ENCODE measurements around the gene EMC10.

Gene EMC10

GRCh38 chr19:50476224-50476906, at the start of gene EMC10, which contains the start of gene GARIN5A:
Gene EMC10, plus strand, starts transcription at chr19:50476507. Its CDS starts 38 bp downstream, at chr19:50476545.
Gene GARIN5A, minus strand, starts transcription at chr19:50476848. Its CDS starts 460 bp downstream, at chr19:50476388.
- no peak for TF ChIP-seq CTCF (IDR thresholded peaks at IDR 0.05; ENCODE audit: insufficient read depth, low read depth, low read length, missing control alignments)
- DNase-seq (ENCODE audit: low read depth), result peak; percentile 96
- peak within 1 kb of the TSS; percentile 80 for H3K4me3 ChIP-seq (ENCODE audit: low read length)

- peak overlapping the region; percentile 42 for H3K4me3 ChIP-seq (ENCODE audit: low read length)
- DNase-seq (ENCODE audit: low read depth), result no peak
- no peak for TF ChIP-seq CTCF (IDR thresholded peaks at IDR 0.05; ENCODE audit: insufficient read depth, low read depth, low read length, missing control alignments)
Measured at GRCh38 chr19:50427318-50427925, 48.9 kb upstream of the EMC10 start.

GRCh38 chr19:50427997-50428425, 48.3 kb upstream of the EMC10 start:
- DNase-seq (ENCODE audit: low read depth), result peak; percentile 69
- H3K4me3 ChIP-seq (ENCODE audit: low read length), result peak overlapping the region; percentile 42
- no peak for TF ChIP-seq CTCF (IDR thresholded peaks at IDR 0.05; ENCODE audit: insufficient read depth, low read depth, low read length, missing control alignments)

GRCh38 chr19:50428772-50429463, 47.4 kb upstream of the EMC10 start:
- no peak for TF ChIP-seq CTCF (IDR thresholded peaks at IDR 0.05; ENCODE audit: insufficient read depth, low read depth, low read length, missing control alignments)
- no peak overlapping the region for H3K4me3 ChIP-seq (ENCODE audit: low read length)
- DNase-seq (ENCODE audit: low read depth), result no peak

GRCh38 chr19:50430888-50431342, 45.4 kb upstream of the EMC10 start:
- peak overlapping the region; percentile 63 for H3K4me3 ChIP-seq (ENCODE audit: low read length)
- no peak for TF ChIP-seq CTCF (IDR thresholded peaks at IDR 0.05; ENCODE audit: insufficient read depth, low read depth, low read length, missing control alignments)
- no peak for DNase-seq (ENCODE audit: low read depth)

- peak overlapping the region; percentile 63 for H3K4me3 ChIP-seq (ENCODE audit: low read length)
- TF ChIP-seq CTCF (IDR thresholded peaks at IDR 0.05; ENCODE audit: insufficient read depth, low read depth, low read length, missing control alignments), result no peak
- peak; percentile 68 for DNase-seq (ENCODE audit: low read depth)
Measured at GRCh38 chr19:50431343-50432220, 44.7 kb upstream of the EMC10 start.

Data from epithelial cell of esophagus (primary cell).